Measurements from ENCODE around the gene CFAP221. TPM values are rescaled to one million over a fixed set of nuclear protein-coding genes. Genes with fewer than 3 reads are reported as not detected.

The CFAP221 gene
- total RNA-seq, 4 donors from 2014 or later, result 0.51 to 5.0 (median 3.7) TPM

DNA sequence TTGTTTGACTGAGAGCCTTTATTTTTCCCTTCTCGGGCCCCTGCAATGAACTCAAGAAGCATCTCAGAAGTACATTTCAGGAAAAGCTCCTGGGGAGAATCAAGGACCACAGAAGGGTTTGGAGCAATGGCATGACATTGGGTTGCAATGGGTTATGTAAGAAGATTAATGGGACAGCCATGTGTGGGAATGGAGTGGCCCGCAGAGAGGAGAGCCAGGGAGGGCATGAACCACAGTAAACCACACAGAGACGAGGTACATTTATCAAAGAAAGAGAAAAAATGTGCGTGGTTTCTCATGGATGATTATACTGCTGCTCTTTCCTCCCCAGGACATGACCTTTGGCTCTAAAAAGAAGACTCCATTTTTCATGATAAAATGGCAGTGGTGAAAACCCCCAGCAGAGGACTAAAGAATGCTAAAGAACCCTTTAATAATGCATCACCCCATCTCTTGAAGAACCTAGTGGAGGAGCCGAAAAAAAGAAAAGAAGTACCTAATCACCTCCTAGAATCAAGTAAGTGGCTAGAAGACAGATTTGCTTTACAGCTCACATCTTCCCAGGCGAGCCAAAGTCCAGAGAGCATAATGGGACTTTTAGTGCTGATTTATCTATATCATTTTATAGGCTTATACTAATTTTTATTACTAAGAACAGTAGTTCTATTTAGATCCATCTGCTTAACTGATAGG, 1.7 kb downstream of the CFAP221 start:
- Histone ChIP-seq H3K4me1 (peaks cover 0 to 5% of the 10 kb centered on the region in 2 donors), H3K27ac (no peak overlapping the region), H3K9me3 (no peaks in the 10 kb centered on the region), H3K27me3 (no peaks in the 10 kb centered on the region), H3K36me3 (no peaks in the 10 kb centered on the region), H3K4me3 (no peak overlapping the region)
- TF ChIP-seq, protein P1, sequence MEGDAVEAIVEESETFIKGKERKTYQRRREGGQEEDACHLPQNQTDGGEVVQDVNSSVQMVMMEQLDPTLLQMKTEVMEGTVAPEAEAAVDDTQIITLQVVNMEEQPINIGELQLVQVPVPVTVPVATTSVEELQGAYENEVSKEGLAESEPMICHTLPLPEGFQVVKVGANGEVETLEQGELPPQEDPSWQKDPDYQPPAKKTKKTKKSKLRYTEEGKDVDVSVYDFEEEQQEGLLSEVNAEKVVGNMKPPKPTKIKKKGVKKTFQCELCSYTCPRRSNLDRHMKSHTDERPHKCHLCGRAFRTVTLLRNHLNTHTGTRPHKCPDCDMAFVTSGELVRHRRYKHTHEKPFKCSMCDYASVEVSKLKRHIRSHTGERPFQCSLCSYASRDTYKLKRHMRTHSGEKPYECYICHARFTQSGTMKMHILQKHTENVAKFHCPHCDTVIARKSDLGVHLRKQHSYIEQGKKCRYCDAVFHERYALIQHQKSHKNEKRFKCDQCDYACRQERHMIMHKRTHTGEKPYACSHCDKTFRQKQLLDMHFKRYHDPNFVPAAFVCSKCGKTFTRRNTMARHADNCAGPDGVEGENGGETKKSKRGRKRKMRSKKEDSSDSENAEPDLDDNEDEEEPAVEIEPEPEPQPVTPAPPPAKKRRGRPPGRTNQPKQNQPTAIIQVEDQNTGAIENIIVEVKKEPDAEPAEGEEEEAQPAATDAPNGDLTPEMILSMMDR (IDR thresholded peaks at IDR 0.05), result no peak
- no peak for TF ChIP-seq POLR2A (IDR thresholded peaks at IDR 0.05)
- no peak for DNase-seq
- intact Hi-C loops (cut with DNase I; ENCODE audit: low total_unique reads), result no loop called here

DNA sequence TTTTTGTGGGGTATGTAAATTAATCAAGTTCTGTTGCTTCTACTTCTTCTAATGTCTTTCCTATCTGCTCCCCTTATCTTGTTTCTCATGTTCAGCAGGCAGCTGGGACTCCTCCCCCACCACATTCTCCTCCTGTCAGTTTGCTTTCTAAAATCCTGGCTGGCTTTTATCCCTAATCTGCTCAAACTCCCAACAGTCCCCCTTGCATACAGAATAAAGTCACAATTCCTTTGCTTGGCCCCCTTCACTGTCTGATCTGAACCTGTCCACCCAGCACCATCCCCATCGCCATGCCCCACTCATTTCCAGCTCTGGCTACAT, 2.2 kb downstream of the CFAP221 start:
- H3K27ac ChIP-seq, result no peak overlapping the region
- TF ChIP-seq, protein P1 (IDR thresholded peaks at IDR 0.05), result no peak
- TF ChIP-seq POLR2A (IDR thresholded peaks at IDR 0.05), result no peak
- H3K9me3 ChIP-seq, result no peaks in the 10 kb centered on the region
- intact Hi-C loops (cut with DNase I; ENCODE audit: low total_unique reads), result no loop called here
- no peak for DNase-seq
- H3K4me1 ChIP-seq, result peaks cover 0 to 5% of the 10 kb centered on the region in 2 donors
- no peak overlapping the region for H3K4me3 ChIP-seq
- no peaks in the 10 kb centered on the region for H3K27me3 ChIP-seq
- no peaks in the 10 kb centered on the region for H3K36me3 ChIP-seq

DNA sequence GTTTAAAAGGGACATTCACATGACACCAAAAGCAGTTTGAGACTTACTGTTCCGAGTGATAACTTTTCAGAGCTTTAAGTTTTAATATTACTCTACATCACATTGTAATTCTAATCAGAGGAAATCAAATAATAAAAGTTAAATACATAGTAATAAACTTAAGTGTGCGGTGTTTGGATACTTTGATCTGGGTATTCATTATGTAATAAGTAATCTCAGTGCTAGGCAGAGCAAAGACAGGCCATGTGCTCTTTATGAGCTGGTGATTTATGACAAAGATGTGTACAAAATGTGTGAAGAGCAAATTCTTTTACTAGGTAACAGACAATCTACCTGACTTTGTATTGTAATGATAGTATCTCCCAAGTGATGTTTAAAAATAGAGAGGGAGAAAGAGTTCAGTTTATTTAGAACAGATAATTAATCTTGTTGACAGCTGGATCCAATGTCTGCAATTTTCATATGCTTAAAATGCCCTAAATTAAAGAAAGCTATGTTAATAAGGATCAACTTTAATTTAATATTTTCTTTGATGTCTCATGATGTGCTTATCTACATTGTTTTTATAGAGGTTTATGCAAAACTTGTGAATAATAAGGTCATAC, 4.4 kb downstream of the CFAP221 start:
- no peaks in the 10 kb centered on the region for H3K27me3 ChIP-seq
- intact Hi-C loops (cut with DNase I; ENCODE audit: low total_unique reads), result no loop called here

DNA sequence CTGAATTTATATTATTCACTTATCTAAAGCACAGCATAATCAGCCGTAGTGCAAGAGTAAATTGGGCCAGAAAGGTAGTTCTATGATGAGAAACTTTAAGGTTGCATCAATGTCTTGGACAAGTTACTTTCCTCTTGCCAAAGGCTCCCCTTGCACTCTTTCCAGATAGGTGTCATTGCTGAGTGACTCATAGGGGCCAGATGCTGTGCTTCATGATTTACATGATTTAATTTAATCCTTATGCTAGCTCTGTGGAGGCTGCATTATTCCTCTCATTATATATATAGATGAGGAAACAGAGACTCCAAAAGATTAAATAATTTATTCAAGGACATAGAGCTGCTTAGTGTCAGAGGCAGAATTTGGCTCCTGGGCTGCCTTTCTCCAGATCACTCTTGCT, 5.0 kb downstream of the CFAP221 start:
- Histone ChIP-seq H3K4me3 (no peak overlapping the region), H3K27ac (no peak overlapping the region), H3K36me3 (no peaks in the 10 kb centered on the region), H3K27me3 (no peaks in the 10 kb centered on the region), H3K4me1 (peaks cover 0 to 5% of the 10 kb centered on the region in 2 donors), H3K9me3 (no peaks in the 10 kb centered on the region)
- DNase-seq, result no peak
- TF ChIP-seq POLR2A (IDR thresholded peaks at IDR 0.05), result no peak
- TF ChIP-seq, protein P1 (IDR thresholded peaks at IDR 0.05), result no peak
- intact Hi-C loops (cut with DNase I; ENCODE audit: low total_unique reads), result no loop called here

More for the DNA sequence above, 4.4 kb downstream of the CFAP221 start:
- Histone ChIP-seq H3K9me3 (no peaks in the 10 kb centered on the region), H3K36me3 (no peaks in the 10 kb centered on the region), H3K4me1 (peaks cover 0 to 5% of the 10 kb centered on the region in 2 donors), H3K4me3 (no peak overlapping the region), H3K27ac (no peak overlapping the region)
- TF ChIP-seq POLR2A (IDR thresholded peaks at IDR 0.05), result no peak
- TF ChIP-seq, protein P1 (IDR thresholded peaks at IDR 0.05), result no peak
- DNase-seq, result no peak

DNA sequence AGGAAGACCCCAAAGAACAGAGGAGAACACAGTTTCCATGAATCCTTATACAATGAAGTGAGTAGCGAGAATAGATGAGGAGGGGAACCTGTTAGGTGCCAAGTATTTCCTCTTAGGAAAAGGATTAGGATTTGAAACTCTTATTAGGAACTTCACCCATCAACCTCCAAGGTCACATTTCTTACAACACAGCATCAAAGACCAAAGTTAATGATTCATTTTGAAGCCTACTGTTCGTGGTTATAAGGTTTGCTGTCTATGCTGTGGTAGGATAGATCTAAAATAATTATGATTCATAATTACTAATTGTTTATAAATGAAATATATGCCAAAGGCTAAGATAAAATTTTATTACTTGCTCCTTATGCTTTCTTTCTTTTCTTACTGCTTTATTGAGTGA, 6.1 kb downstream of the CFAP221 start:
- no peak for DNase-seq
- H3K27me3 ChIP-seq, result no peaks in the 10 kb centered on the region
- H3K27ac ChIP-seq, result no peak overlapping the region
- H3K36me3 ChIP-seq, result no peaks in the 10 kb centered on the region
- TF ChIP-seq, protein P1 (IDR thresholded peaks at IDR 0.05), result no peak
- no peak for TF ChIP-seq POLR2A (IDR thresholded peaks at IDR 0.05)
- H3K4me3 ChIP-seq, result no peak overlapping the region
- no peaks in the 10 kb centered on the region for H3K9me3 ChIP-seq
- intact Hi-C loops (cut with DNase I; ENCODE audit: low total_unique reads), result no loop called here
- H3K4me1 ChIP-seq, result no peaks in the 10 kb centered on the region

Data from uterus (tissue), 4 donors.